ENCODE data around the gene RHOF. TPM values are rescaled to one million over a fixed set of nuclear protein-coding genes. Genes with fewer than 3 reads are reported as not detected.

Gene RHOF
- total RNA-seq, 2 experiments from 2014 or later: 23.5 to 53.7 TPM

DNA sequence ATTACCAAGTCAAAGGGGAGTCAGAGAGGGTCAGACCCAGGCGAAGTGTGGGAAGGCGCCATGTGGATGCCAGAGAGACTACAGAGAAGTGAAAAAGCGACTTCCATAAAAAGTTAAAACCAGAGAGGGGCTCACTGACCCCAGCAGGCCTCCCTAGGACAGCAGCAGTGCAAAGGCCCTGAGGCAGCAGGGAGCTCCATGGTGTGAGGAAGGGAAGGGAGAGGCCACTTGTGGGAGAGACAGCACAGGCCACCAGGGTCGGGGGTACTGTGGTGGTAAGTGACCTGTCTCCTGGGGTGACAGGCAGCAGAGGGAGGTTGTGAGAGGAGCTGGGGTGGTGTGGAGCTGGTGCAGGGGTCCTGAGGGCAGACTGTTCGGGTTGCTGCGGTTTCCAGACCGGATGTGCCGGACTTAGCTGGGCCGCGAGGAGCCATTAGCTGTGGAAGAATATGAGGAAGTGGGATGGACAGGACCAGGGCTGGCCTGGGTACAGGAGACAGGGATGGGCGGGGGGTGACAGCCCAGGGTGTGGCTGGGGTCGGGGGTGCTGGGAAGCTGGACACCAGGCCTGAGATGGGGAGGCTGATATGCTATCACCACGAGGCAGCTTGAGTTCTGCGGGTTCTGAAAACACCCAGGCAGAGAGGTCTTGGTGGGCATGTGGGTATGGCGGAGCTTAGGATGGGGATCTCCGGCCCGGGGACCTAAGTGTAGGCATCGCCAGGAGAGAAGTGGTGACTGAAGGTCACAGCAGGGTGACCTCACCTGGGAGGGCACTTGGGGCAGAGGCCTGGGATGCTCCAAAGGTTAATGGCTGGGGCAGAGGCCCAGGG, 33.0 kb upstream of the RHOF start:
- Histone ChIP-seq H3K36me3 (ENCODE audit: insufficient read depth, low read length) (peaks cover 75% of the 10 kb centered on the region; the same call in 1 of the 2 replicates), H4K20me1 (ENCODE audit: insufficient read depth, low read length) (no peaks in the 10 kb centered on the region; the same call in 1 of the 2 replicates), H3K4me3 (ENCODE audit: low read depth, low read length, poor library complexity, severe bottlenecking) (no peak overlapping the region), H3K27ac (ENCODE audit: low read depth, low read length, poor library complexity, severe bottlenecking) (no peak overlapping the region), H3K4me2 (ENCODE audit: low read length) (no peak overlapping the region), H3K9me3 (ENCODE audit: low read length) (no peaks in the 10 kb centered on the region), H3K79me2 (ENCODE audit: insufficient read depth, low read depth, low read length) (no peaks in the 10 kb centered on the region), H2AFZ (ENCODE audit: low read length) (no peak overlapping the region), H3K9me2 (ENCODE audit: insufficient read depth, low read length) (no peaks in the 10 kb centered on the region), H3K4me1 (ENCODE audit: insufficient read depth, low read length, poor library complexity, severe bottlenecking) (no peaks in the 10 kb centered on the region)
- intact Hi-C loops (cut with micrococcal nuclease; ENCODE audit: unreplicated experiment): no loop called here
- CTCF ChIA-PET (ENCODE audit: unreplicated experiment): no interaction called here
- TF ChIP-seq EZH2phosphoT487 (IDR thresholded peaks at IDR 0.05; ENCODE audit: borderline replicate concordance, low read depth, low read length) (no peak), CTCF (conservative IDR thresholded peaks at IDR 0.05; ENCODE audit: low read length) (no peak)
- no peak for DNase-seq (ENCODE audit: low spot score)
- POLR2A ChIA-PET: no interaction called here
- no TSS peak for BruUV-seq (replicated peaks)

GRCh38 chr12:121825041-121825523, 31.6 kb upstream of the RHOF start:
- Histone ChIP-seq H3K4me1 (ENCODE audit: insufficient read depth, low read length, poor library complexity, severe bottlenecking) (no peaks in the 10 kb centered on the region), H3K4me2 (ENCODE audit: low read length) (no peak overlapping the region), H4K20me1 (ENCODE audit: insufficient read depth, low read length) (no peaks in the 10 kb centered on the region; the same call in 1 of the 2 replicates), H3K9me2 (ENCODE audit: insufficient read depth, low read length) (no peaks in the 10 kb centered on the region), H2AFZ (ENCODE audit: low read length) (no peak overlapping the region), H3K36me3 (ENCODE audit: insufficient read depth, low read length) (peaks cover 73% of the 10 kb centered on the region; the same call in 1 of the 2 replicates), H3K9me3 (ENCODE audit: low read length) (no peaks in the 10 kb centered on the region), H3K27ac (ENCODE audit: low read depth, low read length, poor library complexity, severe bottlenecking) (no peak overlapping the region), H3K4me3 (ENCODE audit: low read depth, low read length, poor library complexity, severe bottlenecking) (no peak overlapping the region), H3K79me2 (ENCODE audit: insufficient read depth, low read depth, low read length) (no peaks in the 10 kb centered on the region)
- POLR2A ChIA-PET: interaction anchor here (0.7 kb wide), 1 partner anchor 43 kb away, joined by 3 read pairs; no protein-coding TSS in a partner anchor
- no peak for DNase-seq (ENCODE audit: low spot score)
- no TSS peak for BruUV-seq (replicated peaks)
- intact Hi-C loops (cut with micrococcal nuclease; ENCODE audit: unreplicated experiment): no loop called here
- CTCF ChIA-PET (ENCODE audit: unreplicated experiment): no interaction called here
- TF ChIP-seq CTCF (conservative IDR thresholded peaks at IDR 0.05; ENCODE audit: low read length) (no peak), EZH2phosphoT487 (IDR thresholded peaks at IDR 0.05; ENCODE audit: borderline replicate concordance, low read depth, low read length) (no peak)

DNA sequence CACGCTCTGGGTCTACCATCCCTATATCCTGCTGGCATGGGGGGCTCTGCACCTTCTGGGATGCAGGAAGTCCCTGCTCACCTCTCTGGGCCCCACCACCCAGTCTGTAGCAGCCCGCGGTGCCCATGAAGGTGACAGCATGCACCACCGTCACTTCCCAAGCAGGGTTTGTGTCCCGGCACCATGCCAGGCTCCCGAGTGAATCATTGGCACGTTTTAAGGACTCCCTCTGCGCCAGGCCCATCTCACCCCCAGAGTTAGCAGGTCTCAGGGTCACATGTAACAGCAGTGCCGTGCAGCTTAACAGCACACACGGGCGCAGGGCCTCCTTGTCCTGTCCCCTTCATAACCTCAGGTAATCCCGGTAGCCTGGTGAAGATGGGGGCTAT, 30.2 kb upstream of the RHOF start:
- no peaks in the 10 kb centered on the region; the same call in 1 of the 2 replicates for H4K20me1 ChIP-seq (ENCODE audit: insufficient read depth, low read length)
- H3K9me2 ChIP-seq (ENCODE audit: insufficient read depth, low read length): no peaks in the 10 kb centered on the region
- H3K9me3 ChIP-seq (ENCODE audit: low read length): no peaks in the 10 kb centered on the region
- H3K4me2 ChIP-seq (ENCODE audit: low read length): no peak overlapping the region
- no peak for TF ChIP-seq CTCF (conservative IDR thresholded peaks at IDR 0.05; ENCODE audit: low read length)
- no peak for TF ChIP-seq EZH2phosphoT487 (IDR thresholded peaks at IDR 0.05; ENCODE audit: borderline replicate concordance, low read depth, low read length)
- CTCF ChIA-PET (ENCODE audit: unreplicated experiment): no interaction called here
- peaks cover 71% of the 10 kb centered on the region for H3K36me3 ChIP-seq (ENCODE audit: insufficient read depth, low read length)
- intact Hi-C loops (cut with micrococcal nuclease; ENCODE audit: unreplicated experiment): no loop called here
- no peak for DNase-seq (ENCODE audit: low spot score)
- H3K27ac ChIP-seq (ENCODE audit: low read depth, low read length, poor library complexity, severe bottlenecking): no peak overlapping the region
- BruUV-seq (replicated peaks): no TSS peak
- no peak overlapping the region for H2AFZ ChIP-seq (ENCODE audit: low read length)
- H3K4me3 ChIP-seq (ENCODE audit: low read depth, low read length, poor library complexity, severe bottlenecking): no peak overlapping the region
- no peaks in the 10 kb centered on the region for H3K4me1 ChIP-seq (ENCODE audit: insufficient read depth, low read length, poor library complexity, severe bottlenecking)
- POLR2A ChIA-PET: no interaction called here
- H3K79me2 ChIP-seq (ENCODE audit: insufficient read depth, low read depth, low read length): no peaks in the 10 kb centered on the region
